Kidney glomerular epithelial cell (primary cell): Measurements from ENCODE around the gene ING3.
A peak's percentile ranks its signal among the peaks of the same experiment; 100 is the strongest.

Source experiments
- DNase-seq: peaks from one replicate; lab custom pipeline; 2025; lab: John Stamatoyannopoulos, UW

The ING3 gene

DNA sequence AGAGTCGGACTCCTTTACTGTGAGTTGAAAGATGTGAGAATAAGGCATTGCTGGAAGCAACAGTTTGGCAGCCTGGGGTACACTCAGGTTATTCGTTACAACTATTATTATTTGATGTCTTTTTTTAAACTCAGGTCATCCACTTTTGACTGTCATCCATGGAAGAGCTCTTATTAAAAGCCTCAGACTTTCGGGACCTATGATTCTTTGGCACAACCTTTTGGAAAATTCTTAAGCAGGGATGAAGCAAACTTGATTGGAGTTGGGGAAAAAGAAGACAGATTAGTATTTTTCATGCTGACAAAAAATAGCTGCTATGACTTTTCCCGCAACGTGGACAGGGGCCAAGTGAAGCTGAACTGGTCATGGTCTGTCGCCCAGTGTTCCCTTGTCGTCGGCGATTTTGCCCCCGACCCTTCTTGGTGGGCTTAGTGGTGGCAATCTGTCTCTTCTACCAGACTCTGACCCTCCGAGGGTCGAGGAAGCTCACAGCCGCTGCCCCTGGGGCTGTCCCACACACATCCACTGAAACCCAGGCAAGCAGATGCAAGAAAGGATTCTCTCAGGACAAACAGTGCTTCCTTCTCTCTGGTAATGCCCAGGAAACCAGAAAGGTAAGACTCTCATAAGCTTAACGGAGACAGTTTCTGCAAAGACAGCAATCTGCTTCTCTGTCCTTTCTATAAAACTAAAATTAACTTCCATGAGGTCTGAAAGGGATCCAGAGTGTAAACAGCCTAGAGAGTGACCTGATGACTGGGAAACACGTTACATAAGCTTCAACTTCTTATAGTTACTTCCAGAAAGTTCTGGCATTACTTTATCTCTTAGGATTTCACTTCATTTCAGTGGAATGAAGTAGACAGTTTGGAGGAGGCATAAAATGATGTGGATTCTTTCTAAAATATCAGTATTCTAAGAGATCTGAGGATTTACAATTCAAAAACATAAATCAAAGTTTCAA lies 39.0 kb downstream of the ING3 start:
- DNase-seq = no peak

DNA sequence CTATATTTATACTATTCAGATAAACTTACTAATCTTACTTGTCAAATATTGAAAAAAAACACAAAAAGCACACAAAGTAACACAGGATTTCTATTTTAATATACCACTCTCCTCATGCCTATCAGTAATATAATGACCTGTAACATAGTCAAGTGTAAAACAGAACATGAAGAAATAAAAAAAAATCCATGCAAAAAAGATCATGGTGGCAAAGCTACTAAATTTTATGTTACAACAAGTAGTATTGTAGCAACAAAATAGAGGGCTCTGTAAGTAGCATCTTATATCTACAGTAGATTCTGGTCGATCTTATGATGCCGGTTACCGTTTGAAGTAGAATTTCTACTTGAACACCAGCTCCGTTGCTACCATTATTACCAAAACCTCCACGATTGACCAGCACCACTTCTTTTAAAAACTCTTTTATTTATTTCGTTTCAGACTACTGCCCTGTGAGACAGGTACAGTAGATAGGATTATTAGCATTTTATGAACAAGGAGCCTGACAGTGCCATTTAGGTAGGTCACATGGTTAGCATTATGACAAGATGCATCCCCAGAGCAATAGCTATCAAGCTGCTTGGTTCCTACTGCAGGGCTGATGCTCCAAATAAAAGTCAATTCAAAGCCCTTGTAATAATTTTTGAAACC lies 40.0 kb downstream of the ING3 start:
- no peak for DNase-seq

DNA sequence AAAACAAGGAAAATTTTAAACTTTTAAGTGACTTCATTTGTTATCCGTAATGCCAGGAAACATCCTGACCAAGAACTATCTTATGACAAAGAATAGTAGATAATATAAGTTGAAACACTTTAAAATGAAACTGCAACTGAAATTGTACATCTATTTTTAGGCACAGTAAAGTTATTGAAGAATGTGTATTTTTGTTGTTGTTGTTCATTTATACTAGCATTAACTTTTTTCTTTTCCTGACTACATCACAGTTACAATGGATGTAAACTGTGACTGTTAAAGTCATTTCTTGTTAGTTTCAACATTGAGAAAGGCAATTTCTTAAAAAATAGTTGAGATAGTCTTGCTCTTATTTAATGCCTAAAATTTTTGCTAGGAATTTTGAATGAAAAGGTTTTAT lies 40.6 kb downstream of the ING3 start:
- DNase-seq = no peak

DNA sequence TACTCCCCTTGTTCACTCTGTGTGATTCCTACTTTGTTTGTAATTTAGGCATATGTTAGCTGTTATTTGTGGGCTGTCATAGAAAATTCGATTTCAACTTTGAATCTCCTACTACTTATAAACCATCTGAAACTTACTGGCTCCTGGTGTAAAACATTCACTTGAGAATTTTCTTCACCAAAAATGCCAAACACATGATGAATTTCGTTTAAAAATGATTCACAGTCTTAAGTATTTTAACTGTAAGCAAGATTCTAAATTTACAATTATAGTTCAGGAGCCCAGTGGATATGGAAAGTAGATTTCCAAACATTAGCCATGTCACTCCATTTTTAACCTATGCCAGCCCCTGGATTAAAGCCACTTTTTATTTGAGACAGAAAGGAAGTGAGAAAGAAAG lies 41.0 kb downstream of the ING3 start:
- DNase-seq = no peak

DNA sequence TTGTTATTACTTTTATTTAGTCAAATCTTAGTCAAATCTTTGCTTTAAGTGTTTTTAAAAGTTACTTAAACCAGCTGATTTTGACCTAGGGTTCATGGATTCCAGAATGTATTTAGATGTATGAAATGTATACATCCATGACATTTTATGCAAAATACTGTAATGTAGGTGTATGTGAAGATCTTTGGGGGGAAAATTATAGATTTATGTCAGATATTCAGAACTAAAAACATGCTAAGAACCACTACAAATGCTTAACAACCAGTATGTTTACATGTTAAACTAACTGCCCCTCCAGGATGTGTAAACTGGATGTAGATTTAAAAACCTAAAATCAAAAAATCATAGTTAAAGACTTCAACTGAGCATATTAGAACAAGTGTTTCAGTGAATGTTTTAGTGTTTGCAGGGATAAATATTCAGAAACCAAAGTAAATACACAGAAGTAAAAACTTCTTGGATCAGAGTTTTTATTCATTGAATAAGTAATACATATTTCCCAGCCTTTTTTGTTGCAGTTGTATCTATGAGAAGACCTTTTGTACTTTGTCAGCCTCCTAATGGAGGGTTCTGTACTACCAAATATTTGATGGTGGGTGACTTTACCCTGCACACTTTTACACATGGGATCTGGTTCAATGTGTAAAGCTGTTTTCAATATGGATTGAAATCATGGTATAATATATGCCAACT lies 41.8 kb downstream of the ING3 start:
- no peak for DNase-seq

DNA sequence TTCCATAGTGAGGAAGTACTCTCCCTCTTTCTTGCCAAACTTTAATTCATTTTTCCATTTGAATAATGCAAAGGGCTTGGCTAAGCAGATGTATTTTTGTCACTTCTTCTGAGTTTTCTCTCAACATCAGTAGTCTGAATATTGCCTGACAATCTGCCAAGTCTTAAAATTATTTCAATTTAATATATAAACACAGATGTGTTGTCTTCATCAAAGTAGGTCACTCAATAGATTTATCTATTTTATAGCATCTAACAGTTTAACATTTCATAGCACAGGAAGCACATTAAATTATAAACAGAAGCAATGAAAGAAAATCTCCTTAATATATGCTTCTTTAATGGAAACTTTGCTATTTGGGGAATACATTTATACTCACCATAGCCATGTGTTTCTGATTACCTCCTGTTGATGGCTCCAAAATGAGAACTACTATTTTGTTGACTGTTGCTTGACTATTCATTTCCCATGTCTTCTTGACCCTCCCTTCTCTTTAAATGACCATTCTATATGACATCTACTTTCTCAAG lies 42.5 kb downstream of the ING3 start:
- DNase-seq = no peak

DNA sequence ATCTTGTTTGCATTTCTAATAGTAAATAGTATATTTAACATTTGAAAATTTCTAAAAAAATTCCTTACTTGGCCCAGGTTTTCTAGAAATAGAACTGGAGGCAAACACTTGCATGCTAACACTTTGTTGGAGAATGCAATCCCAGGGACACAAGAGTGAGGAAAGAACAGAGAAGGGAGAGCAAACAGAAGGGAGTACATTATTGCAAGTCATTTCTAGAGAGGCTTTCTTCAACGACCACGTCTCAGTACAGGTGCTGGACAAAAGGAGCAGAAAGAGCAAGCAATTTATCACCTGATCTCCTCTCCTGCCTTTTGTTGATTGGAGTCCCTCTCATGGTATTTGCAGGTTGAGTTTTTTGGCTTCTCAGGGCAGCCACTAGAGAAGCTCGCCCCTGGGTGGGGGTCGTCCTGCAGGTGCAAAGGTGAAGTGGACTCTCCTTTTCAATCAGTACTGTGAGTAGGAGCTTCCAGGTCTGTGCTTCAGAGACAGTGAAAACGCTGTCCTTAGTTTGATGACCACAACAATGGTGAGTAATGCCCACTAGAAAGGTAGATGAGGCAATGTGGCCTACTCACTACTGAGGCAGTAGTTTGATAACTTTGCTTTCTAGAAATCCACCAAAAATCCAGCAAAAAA lies 43.1 kb downstream of the ING3 start:
- no peak for DNase-seq

DNA sequence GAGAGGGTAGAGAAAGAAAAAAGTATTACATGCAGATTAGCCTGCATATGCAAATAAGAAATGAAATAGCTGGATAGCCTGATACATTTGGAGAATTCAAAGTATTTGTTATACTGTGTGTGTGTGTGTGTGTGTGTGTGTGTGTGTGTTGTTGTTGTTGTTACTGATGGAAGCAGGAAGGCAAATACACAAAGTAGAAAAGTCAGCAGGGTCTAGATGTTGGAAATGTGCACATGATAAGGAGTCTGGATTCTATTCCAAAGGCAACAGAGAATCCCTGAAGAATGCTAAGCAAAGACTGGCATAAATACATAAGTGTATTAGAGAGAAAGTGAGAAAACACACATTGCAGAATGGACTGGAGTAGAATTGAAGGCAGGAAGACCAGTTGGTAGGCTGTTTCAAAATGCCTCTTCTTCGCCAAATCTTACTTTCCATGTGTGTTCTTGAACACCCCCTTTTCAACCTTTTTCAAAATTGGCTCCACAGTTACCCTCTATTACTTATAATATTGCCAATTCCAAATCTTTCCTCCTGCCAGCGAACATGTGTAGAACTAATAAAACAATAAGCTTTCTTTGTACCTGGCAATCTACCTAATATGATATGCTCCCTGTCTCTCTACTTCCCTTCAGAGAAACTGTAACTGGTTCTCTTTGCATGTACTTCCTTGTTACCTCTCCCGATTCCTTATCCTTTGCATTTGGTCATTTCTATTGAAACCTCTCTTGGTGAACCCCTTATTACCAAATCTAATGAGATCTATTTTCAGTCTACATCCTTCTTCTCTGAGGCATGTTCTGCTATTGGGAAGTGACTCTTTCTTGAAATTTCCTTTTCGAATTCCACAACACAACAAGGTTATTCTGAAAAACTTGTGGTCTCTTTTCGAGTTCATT lies 44.2 kb downstream of the ING3 start:
- DNase-seq = no peak

DNA sequence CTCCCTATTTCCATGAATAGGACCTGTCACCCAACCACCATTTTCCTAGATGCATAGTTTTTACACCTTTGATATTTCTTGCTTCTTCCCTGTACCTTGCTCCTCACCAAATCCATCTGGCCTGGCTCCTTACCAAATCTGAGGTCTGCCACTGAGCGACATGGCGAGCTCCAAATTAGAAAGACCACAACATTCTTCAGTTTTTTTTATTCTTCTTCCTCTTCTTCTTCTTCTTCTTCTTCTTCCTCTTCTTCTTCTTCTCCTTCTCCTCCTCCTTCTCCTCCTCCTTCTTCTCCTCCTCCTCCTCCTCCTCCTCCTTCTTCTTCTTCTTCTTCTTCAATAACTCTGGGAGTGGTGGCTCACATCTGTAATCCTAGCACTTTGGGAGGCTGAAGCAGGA lies 45.1 kb downstream of the ING3 start:
- no peak for DNase-seq

DNA sequence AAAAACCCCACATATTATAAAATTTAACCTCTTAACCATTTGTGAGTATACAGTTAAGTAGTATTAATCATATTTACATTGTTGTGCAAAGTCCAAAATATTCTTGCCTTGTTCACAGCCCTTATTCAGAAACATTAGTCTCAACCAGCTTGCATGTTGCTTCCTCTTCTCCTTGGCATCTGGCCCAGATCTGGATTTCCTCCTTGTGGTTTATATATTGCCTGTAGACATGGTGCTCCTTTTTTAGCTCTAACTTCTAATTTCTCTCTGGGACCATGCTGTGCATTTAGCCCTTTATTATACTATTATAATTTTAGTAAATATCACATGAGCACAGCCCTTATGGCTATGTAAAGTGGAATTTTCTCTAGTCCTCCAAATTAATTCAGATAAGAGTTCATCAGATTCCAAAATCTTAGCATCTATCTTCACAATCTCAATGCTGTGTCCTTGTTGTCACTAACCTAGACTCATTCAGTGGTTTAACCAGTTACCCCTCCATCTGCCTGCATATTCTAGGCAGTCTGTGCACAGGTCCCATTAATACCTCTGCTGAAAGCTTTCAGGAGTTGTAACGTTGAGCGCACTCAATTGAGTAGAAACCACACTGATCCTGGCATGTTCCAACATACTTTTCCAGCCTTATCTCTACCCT lies 45.9 kb downstream of the ING3 start:
- DNase-seq = peak; percentile 45

DNA sequence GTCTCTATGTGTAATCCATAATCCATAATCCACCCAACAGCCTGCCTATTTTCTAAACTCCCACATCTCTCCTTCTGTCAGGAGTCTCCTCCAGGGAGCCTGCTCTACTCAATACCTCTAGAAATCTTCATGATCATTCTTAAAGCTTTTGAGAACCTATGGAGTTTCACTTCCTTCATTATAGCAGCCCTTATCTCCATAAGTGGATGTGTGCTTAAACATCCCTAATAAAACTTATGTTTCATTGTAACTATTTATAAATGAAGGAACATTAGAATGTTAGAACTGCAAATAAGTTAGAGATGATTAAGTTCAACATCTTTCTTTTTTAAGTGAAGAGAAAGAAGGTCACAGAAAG lies 46.4 kb downstream of the ING3 start:
- no peak for DNase-seq

DNA sequence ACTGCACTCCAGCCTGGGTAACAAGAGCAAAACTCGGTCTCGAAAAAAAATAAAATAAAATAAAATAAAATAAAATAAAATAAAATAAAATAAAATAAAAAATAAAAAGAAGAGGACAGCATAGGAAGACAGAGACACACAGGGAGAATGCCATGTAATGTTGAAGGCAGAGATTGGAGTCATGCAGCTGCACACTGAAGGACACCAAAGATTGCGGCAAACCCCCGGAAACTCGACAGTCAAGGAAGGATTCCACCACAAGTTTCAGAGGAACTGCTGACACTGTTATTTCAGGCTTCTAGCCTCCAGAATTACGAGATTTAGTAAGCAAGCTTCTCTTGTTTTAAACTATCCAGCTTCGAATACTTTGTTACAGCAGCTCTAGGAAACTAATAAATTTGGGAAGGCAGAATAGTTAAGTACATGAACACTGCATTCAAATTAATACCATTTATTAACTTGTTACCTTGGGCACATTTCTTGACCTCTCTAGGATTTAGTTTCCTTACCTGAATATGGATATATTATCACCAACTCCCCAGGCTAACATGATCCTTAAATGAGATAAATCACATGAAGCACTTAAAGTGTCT lies 47.4 kb downstream of the ING3 start:
- no peak for DNase-seq

DNA sequence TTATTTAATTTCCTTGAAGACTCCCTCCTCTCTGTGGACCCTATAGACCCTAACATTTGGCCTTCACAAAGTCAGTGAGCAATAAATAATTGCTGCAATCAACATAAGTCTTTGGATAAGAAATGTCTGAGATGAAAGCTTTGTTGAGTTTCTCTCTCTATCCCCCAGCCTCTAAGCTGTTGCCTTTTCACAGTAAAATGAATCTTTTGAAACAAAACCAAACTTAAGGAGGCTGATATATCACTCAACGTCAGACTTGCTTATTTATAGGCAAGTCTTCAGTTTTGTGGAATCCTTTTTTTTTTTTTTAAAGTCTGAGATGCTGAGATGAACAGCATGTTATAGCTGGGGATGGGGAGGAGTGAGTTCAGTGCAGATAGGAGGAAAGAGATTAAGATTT lies 47.9 kb downstream of the ING3 start:
- DNase-seq = no peak

DNA sequence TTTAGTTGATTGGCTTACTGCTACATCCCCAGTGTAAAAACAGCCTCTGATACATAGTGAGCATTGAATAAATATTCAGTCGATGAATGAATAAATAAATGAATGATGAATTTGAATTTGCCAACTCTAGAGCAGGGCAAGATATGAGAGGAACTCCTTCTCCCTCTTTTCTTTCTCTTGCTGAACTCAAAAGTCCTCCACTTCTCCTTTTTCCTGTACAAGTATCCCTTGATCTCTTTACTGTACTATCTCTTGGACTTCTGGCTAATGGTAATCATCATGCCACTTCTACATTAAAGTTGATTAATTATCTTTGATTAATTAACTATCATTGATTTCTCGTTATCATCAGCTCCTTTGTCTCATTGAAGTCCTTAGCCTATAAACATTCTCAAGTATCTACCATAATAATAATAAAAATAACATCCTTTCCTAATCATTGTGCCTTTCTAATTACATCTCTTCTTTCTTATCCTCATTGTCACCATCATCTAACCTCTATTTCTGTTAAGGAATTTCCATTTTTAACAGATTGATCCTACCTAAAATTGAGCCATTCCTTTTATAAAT lies 48.5 kb downstream of the ING3 start:
- no peak for DNase-seq

DNA sequence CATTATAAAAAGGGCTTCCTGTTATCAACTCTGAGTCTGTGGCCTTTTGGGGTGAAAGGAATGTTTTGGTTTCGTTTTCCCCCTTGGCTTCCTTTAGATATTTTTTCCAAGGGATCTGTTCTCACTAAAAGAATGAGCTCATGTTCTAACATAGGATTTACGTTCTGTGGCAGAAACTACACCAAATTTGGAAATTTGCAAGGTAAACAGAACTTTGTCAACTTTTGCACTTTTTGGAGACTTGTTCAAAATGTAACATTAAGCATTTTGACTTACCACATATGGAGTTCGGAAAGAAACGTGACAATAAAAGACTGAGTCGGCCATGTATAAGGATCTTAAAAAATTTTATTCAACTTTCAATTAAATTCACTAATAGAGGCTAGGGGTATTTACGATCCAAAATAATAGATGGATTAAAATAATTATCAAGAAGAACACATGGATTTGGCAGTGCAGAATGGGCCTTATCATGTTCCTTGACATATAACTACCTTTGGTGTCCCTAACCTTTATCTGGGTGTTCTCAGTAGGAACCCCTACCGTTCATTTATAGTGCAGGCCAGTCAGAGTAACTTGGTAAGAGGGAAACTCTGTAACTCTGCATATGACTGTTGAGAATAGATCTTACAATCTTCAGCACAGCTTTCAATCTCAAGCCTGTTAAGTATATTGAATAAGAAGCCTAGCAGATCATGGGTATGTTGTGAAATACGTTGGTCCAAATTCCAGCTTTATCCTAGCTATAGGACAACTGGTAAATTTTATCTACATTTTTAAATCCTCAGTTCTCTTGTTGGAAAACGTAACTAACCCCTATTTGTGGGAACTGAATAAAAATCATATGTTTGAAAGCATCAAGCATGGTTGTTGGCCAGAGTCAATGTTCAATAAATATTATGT lies 49.8 kb downstream of the ING3 start:
- DNase-seq = no peak

DNA sequence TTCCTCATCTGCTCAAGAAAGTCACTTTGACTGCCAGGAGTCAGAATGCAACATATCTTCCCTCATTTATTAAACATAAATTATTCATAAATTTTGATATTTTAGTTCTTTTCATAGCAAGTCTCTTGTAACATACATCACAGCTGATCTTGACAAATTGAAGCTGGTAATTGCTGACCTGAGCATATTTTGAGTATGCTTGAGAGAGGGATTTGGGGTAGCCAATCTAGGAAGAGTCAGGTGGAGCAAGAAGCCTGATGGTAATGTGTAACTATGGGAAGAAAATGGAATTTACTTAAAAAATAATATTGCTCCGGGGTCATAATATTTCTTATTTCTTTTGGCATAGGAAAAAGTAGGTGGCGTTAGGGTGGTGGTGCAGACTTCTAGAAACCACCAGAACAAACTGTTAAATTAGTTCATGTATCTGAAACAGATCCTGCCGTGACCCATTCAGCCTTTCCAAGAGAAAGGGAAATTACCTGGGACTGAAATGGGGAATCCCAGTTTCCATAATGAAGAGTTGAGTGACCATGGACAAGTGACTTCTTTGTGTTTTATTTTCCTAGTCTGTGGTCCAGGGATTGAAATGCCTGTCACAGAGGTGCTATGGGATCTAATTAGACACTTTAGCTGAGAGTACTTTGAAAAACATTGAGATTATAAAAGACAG lies 50.8 kb downstream of the ING3 start:
- no peak for DNase-seq

DNA sequence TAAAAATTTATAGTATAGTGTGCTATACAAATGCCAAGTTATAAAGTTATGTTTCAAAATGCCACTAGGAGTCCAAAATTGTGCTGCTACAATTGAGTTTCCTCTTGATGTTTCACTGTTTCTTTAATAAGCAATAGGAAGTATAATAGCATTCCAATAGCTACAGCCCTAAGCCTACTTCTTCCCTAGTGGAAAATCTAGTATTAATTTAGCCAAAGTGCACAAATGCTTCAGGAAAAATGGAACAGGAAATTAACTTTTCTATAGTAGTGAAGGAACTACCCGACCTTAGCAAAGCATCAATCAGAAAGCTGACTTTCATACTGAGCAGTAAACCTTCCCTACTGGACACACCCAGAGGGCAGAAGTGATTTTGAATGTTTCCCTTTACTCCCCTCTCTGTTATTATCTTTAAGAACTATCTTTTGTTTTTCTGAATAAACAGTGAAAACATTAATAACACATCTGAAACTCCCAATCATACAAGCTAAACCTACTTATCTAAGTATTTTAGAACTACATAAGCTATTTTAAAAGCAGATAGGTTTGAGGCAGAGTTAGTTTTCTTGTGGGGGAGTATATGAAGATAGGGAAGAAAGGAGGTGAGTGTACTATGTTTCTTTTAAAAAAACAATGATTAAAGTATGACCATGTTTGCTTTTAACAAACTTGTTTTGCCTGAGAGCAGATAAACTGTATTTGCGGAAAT lies 51.6 kb downstream of the ING3 start:
- DNase-seq = no peak

DNA sequence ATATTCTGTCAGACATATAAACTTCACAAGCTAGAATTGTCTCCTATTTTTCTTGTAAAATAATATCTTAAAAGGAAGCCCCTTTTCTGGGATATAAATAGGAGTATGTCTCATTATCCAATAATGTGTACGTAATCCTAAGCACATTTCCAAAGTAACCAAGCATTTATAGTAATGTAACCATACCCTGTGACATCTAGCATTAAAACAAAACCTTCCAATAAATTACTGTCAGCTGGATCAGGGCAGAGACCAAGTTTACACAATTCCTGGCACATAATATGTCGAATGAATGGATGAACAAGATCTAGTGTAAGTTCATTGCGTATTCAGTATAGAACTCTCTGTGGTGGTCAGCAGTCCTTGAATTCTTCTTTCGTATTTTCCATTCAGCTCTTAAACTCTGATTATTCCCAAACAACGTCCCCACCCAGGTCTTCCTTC lies 52.2 kb downstream of the ING3 start:
- DNase-seq = no peak
